Fibroblast of skin of scalp (primary cell): ENCODE data around the gene TCF4.

Source experiments
- DNase-seq: peaks from one replicate; pipeline ENCODE4 v3.0.0-alpha.2; 2013

The TCF4 gene

DNA sequence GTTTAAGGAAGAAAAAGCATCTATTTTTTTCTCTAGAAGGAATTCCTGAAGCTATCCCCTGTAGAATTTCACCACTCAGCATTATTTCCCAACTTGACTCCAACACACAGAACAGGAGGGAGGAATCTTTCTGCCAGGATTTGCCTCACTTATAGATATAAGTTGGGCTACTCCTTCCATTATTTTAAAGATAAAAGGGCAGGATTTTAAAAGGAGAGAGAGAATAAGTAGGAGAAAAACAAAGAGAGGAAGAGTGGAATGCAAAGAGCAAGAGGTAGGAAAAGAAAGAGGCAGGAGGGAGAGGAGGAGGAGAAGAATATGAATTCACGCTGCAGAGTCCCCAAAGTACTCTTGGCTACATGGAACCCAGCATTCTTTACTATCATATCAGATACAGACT lies 182.5 kb downstream of the TCF4 start:
- peak; percentile 49 for DNase-seq

DNA sequence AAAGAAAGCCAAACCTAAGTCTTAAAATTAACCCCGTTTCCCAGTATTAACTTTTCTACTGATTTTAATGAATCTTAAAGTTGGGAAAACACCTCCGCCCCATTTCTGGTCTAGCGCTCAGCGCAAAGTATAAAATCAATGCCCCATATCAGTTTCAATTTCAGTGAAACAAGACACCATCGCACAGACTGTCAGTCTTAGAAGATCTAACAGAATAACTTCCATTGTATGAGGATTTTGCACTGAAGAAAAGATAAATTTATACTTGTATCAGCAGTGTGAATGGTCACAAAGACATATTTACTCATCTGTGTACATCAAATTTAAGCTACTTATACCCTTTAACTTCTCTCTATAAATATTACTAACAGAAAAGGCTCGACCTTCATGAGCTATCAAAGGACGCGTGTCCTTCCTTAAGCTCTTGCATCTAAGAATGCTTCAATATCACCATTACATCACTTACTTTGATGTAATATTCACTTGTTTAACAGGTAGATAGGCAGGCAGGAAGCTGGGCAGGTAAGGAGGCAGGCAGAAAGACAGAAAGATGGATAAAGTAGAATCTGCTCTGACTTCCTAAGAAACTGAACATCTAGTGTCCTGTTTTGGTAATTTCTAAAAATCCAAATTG lies 183.0 kb downstream of the TCF4 start:
- DNase-seq = no peak

DNA sequence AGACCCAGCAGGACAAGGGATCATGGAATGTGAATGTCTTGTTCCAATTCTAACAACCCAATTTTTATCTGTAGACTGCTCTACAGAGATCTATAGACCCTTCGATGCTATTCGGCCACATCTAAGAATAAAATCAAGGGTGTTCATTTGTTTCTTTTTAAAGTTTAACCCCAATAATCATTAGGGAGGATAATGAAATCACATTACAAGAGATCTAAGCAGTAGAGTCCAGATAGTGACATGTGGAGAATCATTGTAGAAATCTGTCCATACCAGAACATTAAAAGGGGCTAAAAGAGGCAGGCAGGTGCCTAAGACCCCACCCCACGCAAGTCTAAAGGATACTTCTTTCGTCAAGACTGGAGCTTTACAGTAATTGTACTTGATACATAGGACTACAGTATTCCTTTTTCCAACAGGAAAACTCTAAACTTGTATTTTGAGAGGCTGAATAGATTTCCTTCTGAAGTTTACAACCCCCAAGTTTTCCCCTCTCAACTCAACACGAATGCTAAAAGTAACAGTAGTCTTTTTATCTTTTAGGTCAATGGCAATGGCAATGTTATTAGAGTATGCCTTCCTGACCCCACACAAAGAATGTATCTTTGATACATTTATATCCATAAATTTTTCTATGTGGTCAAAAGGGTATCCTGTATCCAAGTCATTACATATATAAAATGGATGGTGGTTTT lies 183.7 kb downstream of the TCF4 start:
- no peak for DNase-seq

DNA sequence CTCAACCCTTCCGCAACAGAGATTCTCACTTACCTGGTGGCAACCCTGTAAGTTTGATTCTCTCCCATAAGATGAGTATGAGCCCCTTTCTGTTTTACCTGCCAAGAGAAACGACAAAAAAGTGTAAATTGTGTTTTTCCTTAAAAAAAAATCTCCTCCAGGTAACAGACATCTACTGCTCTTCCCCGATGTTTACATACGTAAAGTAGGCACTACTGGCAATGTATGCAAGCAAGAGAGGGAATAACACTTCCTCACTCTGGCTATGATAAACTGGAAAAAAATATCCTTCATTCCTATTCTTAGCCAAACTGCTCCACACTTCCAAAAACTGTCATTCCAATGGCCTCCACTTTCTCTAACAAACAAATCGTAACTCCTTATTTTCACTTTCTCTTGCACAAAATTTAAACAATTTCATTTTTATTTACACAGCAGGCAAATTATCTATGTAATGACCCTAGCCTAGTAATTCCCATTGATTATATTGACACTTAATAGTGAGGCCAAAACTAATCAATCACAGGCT lies 184.5 kb downstream of the TCF4 start:
- DNase-seq = no peak

DNA sequence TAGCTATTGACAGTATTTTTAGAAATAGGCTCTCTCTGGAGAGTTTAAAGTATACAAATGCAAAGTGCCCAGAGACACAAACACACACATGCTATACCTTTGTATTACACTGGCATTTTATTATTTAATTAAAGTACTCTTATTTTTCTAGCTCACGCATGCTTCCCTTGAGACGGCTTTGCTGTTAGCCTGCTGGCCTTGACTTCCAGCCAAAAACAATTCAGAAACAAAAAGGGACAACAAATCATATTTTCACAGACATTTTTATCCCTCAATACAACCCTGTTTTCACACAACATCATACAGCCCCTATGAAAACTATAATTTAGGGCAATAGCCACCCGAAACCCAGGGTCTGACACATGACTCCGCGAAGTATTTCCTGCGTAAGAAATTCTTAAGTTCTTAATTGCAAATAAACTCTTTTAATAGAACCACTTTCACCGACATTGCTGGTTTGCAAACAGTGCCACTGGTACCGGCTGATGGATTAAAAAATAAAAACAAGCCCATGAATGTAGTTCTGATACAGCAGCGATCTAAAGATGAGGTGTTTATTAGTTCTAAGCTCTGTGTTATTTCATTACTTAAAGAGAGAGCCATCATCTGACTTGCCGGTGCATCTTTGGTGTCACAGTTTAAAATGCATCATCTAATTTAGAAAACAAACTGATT lies 185.1 kb downstream of the TCF4 start:
- peak; percentile 51 for DNase-seq

DNA sequence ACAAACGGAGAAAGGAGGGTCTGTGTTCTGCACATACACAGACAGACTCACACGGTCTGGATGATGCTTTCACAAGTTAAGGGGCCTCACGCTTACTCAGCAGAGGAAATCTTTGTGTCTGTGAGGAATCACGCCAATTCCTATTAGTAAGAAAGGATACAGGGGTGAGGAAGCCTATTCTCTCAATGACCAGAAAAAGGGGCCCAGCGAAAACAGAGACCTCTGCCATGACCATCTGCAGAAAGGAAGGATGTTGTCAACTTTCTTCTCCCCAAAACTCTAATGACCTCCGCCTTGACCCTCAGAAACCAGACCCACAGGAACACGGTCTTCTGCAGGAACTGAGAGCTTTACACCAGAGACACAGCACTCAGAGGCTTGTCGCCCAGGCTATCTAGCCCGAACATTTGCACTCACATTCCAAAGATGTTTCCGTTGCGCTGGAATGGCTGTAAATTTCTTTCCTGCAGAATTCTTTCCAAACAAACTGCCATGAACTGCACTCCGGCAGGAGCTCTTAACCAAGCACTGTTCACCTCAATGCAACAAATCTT lies 186.3 kb downstream of the TCF4 start:
- peak; percentile 90 for DNase-seq

DNA sequence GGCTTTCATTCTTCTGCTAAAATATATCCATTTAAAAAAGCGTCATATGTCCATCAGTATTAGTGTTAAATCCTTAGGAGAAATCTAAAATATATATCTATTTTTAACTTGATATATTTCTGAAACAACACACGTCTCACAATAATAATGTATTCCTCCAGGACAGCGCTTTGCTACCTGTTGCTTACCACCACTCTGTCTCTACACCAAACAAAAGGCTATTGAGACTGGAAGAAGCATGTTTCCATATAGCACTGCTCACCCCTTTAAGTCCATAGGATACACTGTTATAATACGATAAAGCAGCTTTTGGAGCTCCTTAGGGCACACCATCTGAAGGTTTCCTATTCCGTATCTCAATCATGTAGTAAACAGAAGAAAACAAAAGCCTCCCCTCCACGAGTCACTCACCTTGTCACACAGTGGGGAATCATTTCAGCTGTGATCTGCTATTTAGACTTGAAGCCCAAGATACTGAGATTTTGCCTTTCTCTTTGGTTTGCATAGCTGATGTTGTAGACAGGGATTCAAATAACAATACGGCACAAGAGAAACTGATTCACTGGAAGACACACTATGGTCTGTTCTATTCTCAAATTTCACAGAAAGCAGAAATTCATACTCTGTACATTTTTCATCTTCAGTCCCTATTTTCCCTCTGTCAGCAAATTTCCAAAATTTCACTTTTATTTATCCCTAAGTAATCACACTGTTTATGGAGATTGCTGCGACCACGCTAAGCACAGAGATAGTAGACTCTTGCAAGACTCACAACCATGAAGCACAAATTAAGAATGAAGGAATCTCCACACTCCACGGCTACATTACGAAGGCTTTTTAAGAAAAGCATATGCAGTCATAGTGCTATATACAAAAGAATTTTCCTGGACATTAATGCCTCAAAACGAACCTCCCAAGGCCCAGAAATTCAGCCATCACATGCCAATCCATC lies 187.1 kb downstream of the TCF4 start:
- peak; percentile 24 for DNase-seq

DNA sequence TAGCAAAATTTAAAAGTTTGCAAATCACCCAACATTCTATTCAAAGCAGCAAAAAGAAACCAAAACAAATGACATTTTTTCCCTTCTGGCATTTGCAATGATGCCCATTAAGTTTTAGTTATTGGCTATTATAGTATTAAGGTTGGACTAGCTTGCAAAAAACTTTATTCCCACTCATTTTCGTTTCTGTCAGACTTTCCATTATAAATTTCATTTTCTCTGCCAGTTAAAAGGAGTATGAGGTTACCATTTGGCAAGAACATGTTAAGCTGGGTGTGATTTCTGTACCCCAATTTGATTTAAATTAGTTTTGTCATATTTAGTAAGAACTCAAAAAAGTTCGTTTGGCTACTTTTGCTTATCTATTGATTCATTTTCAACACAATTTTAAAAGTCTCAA lies 187.9 kb downstream of the TCF4 start:
- no peak for DNase-seq

DNA sequence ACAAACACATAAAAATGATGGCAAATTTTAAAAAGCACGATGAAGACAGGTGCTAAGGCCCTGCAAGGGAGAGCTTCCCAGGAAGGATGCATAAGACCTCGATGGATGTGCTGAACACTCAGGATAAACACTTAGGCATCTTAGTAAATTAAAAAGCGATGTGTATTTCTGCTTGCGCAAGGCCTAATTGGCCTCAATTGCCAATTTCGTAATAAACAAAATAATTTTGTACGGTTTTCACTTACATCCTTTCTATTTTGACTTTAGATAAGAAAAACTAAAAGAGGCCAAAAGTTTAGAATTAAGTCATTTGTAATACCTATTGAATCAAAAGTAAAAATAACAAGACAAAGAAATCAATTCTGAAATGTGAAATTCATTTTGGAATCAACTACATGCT lies 189.1 kb downstream of the TCF4 start:
- DNase-seq = no peak

DNA sequence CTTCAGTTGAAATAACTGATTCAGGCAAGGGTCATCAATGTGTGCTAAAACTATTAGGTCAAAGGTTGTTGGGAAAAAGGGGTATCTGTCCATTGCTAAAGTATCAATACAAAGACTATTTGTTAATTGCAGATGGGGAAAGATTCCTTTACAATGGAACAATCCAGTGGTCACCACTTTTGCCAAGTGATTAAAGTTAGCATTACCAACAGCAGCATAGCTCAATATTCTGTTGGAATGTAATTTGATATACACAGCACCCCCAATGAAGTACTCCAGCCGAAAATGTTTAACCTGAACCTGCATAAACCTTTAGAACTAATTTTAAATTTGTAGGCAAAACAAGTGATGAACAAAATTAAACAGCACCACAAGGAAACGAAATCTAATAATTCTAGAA lies 191.0 kb downstream of the TCF4 start:
- DNase-seq = no peak

DNA sequence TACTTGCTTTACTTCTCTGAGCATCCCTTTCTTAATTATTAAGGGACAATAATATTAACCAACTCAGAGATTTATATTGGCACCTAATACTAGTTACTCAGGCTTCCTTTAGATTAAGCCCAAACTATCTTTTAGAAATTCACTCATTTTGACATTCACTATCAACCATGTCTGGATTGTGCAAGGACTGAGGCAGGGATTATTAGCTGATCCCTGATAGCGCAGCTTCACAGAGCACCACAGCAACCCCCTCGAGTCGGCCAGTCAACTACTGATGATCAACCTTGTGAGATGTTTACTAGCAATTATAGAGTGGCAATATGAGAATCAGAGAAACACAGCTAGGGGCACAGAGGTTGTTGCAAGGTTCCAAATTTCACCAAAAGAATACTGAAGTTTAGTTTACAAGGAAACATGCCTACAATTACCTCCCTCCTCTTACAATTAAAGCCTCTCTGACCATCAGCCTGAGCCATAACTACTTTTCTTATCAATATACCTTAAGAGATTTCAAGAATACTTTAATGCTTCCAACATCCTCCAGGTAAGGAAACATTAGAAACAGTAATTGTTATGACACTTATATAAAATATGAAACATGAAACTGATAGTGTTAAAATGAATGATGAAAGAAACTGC lies 191.6 kb downstream of the TCF4 start:
- no peak for DNase-seq

DNA sequence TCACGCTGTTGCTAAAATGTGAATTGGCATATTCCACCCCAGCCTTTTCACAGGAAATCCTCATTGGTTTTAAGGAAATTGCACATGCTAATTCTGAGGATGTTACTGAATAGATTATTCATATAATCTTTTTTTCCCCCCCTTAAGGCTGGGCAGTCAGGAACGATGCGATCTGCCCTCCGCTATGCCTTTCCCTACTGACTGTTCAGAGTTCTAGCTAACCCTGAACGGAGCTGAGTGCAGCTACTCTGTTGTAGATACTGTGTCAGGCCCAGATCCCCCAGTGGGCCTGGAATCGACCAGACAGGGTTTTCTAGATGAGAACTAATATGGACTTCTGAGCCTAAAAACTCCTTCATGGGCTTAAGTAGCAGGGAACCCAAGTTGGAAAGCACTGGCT lies 192.2 kb downstream of the TCF4 start:
- DNase-seq = no peak

DNA sequence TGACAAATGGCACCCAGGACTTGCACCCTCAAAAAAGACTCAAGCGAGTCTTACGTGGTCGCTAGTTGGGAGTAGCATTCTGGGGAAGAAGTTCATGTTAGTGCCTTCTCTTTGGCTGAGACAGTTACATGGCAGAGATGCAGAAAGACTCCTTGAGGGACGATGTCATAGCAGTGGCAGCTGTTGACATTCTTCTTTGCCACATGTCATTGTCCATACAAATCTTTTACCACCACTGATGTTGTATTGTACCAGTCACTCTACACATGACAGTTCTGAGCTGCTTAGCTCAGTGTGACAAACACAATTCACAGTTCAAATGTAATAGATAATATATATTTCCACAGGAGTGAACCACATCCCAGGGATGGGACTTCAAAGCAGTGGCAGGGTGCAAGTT lies 197.1 kb downstream of the TCF4 start:
- peak; percentile 33 for DNase-seq

DNA sequence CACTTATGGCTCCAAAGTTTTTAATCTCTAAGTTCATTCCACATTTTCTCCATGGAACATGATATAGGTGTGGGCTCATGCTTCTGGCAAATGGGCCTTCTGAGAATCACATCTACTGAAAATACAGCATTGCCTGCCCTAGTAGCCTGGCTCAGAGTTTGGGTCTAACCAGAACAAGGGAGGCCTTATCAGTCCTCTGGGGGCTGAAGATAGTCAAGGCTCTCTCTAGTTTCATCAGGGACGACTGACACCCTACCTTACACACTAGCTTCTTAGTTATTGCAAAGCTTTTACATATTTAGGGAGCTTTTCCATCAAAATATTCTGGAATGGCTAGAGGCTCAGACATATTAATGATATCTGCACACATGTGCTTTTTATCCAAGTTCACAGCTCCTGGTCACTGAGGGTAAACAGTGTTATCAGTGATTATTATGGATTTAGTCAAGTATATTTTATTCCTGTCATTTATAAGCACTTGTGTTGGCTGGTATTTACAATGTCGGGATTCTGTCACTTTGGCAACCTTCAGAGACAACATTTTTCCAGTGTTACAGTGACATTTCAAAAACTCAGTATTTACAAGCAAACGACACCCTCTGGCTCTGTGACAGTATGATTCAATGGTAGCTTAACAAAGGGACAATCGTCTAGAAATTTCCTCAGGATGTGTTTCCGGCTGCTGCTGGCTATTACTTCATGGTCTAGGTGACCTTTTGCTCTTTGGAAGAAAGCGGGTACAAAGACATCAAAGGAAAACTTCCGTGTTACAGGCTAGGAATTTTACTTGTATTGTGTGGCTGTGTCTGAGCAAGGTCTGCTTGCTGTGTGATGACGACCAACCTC lies 200.6 kb downstream of the TCF4 start:
- DNase-seq = no peak

DNA sequence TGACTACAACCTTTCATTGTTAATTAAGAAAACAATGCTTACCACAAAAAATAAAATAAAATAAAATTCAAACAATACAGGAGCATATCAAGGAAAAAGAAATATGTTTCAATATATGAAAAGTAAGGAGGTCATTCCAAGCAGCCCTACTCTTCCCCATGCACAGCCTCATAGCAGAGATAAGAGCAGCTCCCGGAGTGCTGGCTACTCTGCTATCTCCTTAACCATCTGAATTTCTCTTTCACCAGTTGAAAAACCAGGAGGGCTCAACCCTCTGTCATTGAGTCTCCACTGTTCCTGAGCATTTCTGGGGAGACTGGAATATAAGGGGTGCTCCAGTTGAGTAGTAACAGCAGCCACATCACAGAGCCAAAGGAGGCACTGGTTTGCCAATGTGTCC lies 201.4 kb downstream of the TCF4 start:
- DNase-seq = no peak

DNA sequence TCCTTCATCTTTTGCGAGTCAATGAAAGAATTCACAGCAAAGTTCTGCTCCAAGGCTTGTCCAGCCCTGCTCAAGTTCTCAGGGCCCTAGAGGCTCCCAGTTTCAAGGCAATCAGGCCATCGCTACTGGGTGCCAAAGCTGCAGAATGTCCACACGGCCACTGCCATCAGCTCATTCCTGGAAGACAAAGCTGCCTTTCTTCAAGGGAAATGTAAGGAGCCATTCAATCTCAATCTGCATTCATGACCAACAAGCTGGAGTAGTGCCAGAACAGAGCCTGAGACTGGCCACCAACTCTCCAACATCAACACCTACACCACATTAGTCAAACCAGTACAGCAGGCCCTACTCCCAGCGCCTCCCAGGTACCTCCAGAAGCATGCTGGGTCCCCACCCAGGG lies 202.2 kb downstream of the TCF4 start:
- no peak for DNase-seq

DNA sequence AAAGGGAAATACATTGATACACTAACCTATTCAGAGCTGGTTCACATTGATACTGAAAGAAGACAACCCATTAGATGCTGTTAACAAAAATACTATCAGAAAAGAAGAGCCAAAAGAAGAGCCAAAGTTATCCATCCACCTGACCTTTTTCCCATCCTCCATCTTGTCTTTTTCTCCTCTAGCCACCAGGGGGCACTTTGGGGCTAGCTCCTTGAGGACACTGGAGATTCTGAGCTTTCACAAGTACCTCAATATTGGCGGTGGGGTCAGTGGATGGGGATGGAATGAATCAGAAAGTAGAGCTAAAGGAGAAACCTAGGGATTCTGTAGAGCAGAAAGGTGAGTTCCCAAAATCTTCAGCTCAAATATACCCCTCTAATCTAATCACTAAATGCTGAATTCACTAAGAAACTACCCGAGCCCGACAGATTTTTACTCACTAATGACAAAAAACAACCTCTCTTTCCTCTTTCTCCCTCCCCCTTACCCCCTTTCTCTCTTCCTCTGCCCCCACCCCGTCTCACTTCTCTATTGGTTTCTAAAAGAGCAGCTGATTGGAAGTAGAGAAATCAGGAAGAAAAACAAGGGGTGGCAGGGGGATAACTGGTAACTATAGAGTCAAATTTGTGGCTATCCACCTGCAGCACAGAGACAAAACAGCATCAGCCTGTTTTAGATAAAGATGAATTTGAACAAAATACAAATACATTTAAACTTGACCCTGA lies 203.3 kb downstream of the TCF4 start:
- peak; percentile 62 for DNase-seq

DNA sequence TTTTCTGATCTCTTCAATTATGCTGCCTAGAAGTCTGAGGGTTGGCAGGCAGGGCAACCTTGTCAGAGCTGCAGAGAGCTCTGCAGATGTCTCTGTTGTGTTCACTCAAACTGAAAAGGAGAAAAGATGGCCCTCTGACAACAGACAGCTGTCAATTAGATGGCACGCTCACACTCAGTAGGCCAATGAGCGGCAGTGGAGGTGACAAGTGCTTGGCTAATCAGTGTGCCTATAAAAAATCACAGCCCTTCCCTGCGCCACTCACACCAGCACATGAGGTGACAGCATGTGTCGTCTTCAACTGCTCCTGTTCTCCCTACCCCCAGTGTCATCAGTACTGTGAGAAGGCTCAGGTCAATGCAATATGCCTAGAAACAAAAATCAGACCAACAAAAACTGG lies 203.9 kb downstream of the TCF4 start:
- no peak for DNase-seq

DNA sequence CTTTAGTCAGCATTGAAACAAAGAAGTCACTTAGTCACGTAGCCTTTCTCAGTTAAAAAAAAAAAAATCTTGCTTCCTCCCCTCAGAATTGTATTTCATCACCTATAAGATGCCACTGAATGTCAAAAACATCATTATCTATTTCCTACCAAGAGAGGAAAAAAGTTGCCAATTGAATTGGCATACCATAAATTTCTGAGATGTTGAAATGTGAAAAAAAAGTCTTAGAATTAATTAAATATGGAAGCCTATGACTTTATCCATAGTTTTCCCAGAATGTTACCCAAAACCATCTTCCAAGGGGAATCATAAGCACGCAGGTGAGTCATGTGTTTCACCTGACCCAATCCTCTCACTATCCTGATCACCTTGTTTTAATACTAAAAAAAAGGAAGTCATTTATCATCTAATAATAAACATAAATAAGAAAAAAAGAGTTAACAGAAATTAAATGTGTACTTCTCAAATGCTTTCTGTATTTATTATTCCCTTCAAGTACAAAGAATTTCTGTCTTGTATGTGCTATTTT lies 205.7 kb downstream of the TCF4 start:
- no peak for DNase-seq

DNA sequence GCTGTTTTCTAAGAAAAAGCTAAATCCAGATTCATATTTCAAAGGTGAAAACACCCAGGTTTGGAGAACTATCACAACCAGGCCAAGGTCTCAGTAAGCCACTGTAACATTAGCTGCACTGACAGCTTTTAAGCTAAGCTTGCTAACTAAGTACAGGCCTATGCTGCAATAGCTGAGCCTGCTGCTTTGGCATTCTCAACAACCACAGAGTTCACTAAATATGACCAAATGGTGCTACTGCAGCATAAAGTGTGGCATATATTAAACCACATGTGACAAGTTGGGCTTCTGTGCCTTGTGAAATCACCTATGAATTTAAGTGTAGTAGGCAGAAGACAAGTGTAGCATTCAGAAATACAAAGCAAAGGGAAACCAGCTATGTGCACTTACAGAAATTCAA lies 206.7 kb downstream of the TCF4 start:
- peak; percentile 85 for DNase-seq
